ENCODE data around the gene VAV1. TPM values are rescaled to one million over a fixed set of nuclear protein-coding genes. Genes with fewer than 3 reads are reported as not detected.
"Not testable (repeated sequence)": the region's sequence is repeated elsewhere in the genome, so short reads cannot be mapped to it uniquely, and the experiment has no call there.

The VAV1 gene
- total RNA-seq, 1 donor from 2014 or later = 1.8 TPM

GRCh38 chr19:6772866-6773322, 386 bp downstream of the VAV1 start:
- H3K4me1 ChIP-seq = peaks cover 1% of the 10 kb centered on the region
- peak overlapping the region; percentile 54 for H3K27ac ChIP-seq (replicated peaks)
- peak overlapping the region; percentile 52 for H3K4me3 ChIP-seq
- no peaks in the 10 kb centered on the region for H3K36me3 ChIP-seq
- DNase-seq = no peak
- TF ChIP-seq CTCF (IDR thresholded peaks at IDR 0.05; ENCODE audit: borderline replicate concordance) = no peak
- no peaks in the 10 kb centered on the region for H3K9me3 ChIP-seq (replicated peaks)
- intact Hi-C loops (cut with micrococcal nuclease) = loop anchor here (10.0 kb wide), 1 partner anchor 138 kb away; no protein-coding TSS in a partner anchor
- peaks cover 31% of the 10 kb centered on the region for H3K27me3 ChIP-seq (ENCODE audit: low read depth)

GRCh38 chr19:6773323-6773931, 919 bp downstream of the VAV1 start:
- no peaks in the 10 kb centered on the region for H3K9me3 ChIP-seq (replicated peaks)
- H3K27ac ChIP-seq (replicated peaks) = peak overlapping the region; percentile 54
- intact Hi-C loops (cut with micrococcal nuclease) = loop anchor here (10.0 kb wide), 1 partner anchor 139 kb away; no protein-coding TSS in a partner anchor
- no peak for TF ChIP-seq CTCF (IDR thresholded peaks at IDR 0.05; ENCODE audit: borderline replicate concordance)
- peak; percentile 41 for DNase-seq
- no peaks in the 10 kb centered on the region for H3K4me1 ChIP-seq
- no peaks in the 10 kb centered on the region for H3K36me3 ChIP-seq
- H3K4me3 ChIP-seq = peak overlapping the region; percentile 52
- H3K27me3 ChIP-seq (ENCODE audit: low read depth) = peaks cover 26% of the 10 kb centered on the region

GRCh38 chr19:6774821-6775707, 2.6 kb downstream of the VAV1 start:
- no peaks in the 10 kb centered on the region for H3K9me3 ChIP-seq (replicated peaks)
- H3K4me3 ChIP-seq = no peak overlapping the region
- no peak for DNase-seq
- H3K27ac ChIP-seq (replicated peaks) = no peak overlapping the region
- peaks cover 13% of the 10 kb centered on the region for H3K27me3 ChIP-seq (ENCODE audit: low read depth)
- intact Hi-C loops (cut with micrococcal nuclease) = loop anchor here (10.0 kb wide), 1 partner anchor 140 kb away; no protein-coding TSS in a partner anchor
- no peak for TF ChIP-seq CTCF (IDR thresholded peaks at IDR 0.05; ENCODE audit: borderline replicate concordance)
- no peaks in the 10 kb centered on the region for H3K36me3 ChIP-seq
- H3K4me1 ChIP-seq = no peaks in the 10 kb centered on the region

GRCh38 chr19:6776045-6776444, 3.5 kb downstream of the VAV1 start:
- not testable (repeated sequence) for H3K4me3 ChIP-seq

GRCh38 chr19:6776999-6777398, 4.5 kb downstream of the VAV1 start:
- intact Hi-C loops (cut with micrococcal nuclease) = loop anchor here (10.0 kb wide), 1 partner anchor 142 kb away; no protein-coding TSS in a partner anchor
- TF ChIP-seq CTCF (IDR thresholded peaks at IDR 0.05; ENCODE audit: borderline replicate concordance) = no peak
- H3K9me3 ChIP-seq (replicated peaks) = no peaks in the 10 kb centered on the region
- H3K4me1 ChIP-seq = peaks cover 4% of the 10 kb centered on the region
- H3K27me3 ChIP-seq (ENCODE audit: low read depth) = peaks cover 12% of the 10 kb centered on the region
- no peaks in the 10 kb centered on the region for H3K36me3 ChIP-seq
- DNase-seq = no peak
- no peak overlapping the region for H3K4me3 ChIP-seq
- H3K27ac ChIP-seq (replicated peaks) = no peak overlapping the region

More at GRCh38 chr19:6776045-6776444, 3.5 kb downstream of the VAV1 start:
- H3K27me3 ChIP-seq (ENCODE audit: low read depth) = peaks cover 13% of the 10 kb centered on the region
- intact Hi-C loops (cut with micrococcal nuclease) = loop anchor here (10.0 kb wide), 1 partner anchor 141 kb away; no protein-coding TSS in a partner anchor
- not testable (repeated sequence) for DNase-seq; H3K4me1 ChIP-seq; H3K27ac ChIP-seq (replicated peaks); H3K9me3 ChIP-seq (replicated peaks); H3K36me3 ChIP-seq
